ENCODE results near the gene KCNH4.

DNA sequence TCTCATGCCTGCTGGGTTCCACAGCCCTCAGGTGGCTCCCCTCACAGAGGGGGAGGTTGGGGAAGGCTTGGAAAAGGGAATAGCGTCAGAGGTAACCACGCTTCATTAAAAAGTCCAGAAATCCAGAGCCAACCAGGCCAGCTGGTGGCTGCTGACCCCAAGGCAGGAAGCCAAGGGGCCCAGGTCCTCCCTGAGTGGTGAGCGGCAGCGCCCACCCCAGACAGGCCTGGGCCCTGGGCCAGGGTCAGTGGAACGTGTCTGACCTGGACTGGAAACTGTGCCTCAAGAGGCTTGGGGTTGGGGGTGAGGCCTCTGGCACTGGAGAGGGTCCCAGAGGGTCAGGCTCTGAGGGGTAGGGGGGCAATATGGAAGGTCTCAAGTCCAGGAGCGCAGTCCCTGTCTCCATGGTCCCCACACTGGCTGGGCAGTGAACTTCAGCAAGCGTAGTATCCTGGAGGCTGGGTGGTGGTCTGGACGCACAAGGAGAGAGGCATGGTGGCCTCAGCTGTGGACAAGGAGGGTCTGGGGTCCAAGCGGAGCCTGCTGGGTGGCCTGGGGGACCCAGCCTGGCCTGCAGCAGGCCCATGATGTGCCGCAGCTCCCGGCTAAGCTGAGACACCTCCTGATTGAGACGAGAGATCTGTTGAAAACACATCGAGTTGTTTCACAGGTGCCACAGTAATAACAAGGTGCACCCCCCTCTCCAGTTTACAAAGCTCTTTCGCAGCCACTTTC lies 21.0 kb downstream of the KCNH4 start:
- TF ChIP-seq POLR2A (IDR thresholded peaks at IDR 0.05): no peak
- TF ChIP-seq, protein P1, sequence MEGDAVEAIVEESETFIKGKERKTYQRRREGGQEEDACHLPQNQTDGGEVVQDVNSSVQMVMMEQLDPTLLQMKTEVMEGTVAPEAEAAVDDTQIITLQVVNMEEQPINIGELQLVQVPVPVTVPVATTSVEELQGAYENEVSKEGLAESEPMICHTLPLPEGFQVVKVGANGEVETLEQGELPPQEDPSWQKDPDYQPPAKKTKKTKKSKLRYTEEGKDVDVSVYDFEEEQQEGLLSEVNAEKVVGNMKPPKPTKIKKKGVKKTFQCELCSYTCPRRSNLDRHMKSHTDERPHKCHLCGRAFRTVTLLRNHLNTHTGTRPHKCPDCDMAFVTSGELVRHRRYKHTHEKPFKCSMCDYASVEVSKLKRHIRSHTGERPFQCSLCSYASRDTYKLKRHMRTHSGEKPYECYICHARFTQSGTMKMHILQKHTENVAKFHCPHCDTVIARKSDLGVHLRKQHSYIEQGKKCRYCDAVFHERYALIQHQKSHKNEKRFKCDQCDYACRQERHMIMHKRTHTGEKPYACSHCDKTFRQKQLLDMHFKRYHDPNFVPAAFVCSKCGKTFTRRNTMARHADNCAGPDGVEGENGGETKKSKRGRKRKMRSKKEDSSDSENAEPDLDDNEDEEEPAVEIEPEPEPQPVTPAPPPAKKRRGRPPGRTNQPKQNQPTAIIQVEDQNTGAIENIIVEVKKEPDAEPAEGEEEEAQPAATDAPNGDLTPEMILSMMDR (IDR thresholded peaks at IDR 0.05): no peak

Measured in body of pancreas (tissue), 4 donors.